Embryonic facial prominence (tissue), 1 donor: ENCODE data around the gene SCYGR1.
"Not testable (repeated sequence)": the region's sequence is repeated elsewhere in the genome, so short reads cannot be mapped to it uniquely, and the experiment has no call there.

Experiments used
- DNase-seq: peaks from one replicate; pipeline ENCODE4 v3.0.0-alpha.2; 2016; ENCODE audit errors: extremely low spot score

The SCYGR1 gene, protein sequence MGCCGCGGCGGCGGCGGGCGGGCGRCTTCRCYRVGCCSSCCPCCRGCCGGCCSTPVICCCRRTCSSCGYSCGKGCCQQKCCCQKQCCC

DNA sequence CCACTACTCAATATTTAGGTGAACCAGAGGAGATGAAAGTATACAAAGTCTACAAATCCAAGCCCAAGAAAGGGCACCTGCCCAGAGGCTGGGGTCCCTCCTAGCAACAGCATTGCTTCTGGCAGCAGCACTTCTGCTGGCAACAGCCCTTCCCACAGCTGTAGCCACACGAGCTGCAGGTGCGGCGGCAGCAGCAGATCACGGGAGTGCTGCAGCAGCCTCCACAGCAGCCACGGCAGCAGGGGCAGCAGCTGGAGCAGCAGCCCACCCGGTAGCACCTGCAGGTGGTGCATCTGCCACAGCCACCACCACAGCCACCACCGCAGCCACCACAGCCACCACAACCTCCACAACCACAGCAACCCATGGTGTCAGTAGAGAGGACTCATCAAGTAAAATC lies at the start of gene SCYGR1:
TSS of gene SCYGR1 (minus strand) at position 367 of the 400 bp plus-strand sequence. CDS start at position 367, 0 bp downstream.
- DNase-seq, result not testable (repeated sequence)

- no peak for DNase-seq
Observed at GRCh38 chr2:227436436-227437174, 48.9 kb upstream of the SCYGR1 start.

DNA sequence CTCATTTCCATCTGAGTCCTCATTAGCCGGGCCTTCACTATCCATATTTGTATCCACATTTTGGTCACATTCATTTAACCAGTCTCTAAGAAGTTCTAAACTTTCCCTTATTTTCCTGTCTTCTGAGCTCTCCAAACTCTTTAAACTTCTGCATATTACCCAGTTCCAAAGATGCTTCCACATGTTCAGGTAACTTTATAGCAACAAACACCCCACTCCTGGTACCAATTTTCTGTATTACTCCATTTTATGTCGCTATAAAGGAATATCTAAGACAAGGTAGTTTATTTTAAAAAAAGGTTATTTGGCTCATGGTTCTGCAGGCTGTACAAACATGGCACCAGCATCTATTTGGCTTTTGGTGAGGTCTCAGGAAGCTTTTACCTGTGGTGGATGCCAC lies 45.4 kb upstream of the SCYGR1 start:
- DNase-seq, result no peak

DNA sequence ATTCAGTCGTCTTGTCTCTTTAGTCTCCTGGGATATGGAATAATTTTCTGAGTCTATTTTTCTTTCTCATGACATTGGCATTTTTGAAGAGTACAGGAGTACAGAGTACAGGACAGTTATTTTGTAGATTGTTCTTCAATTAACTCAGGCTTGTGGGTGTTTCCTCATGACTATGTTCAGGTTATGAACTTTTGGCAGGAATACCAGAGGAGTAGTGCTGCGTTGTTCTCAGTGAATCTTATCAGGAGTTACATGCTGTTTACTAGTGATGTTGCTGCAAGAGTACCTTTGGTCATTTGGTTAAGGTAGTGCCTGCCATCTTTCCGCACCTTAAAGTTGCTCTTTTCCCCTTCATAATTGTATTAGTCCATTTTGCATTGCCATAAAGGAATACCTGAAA lies 42.9 kb upstream of the SCYGR1 start:
- no peak for DNase-seq

DNA sequence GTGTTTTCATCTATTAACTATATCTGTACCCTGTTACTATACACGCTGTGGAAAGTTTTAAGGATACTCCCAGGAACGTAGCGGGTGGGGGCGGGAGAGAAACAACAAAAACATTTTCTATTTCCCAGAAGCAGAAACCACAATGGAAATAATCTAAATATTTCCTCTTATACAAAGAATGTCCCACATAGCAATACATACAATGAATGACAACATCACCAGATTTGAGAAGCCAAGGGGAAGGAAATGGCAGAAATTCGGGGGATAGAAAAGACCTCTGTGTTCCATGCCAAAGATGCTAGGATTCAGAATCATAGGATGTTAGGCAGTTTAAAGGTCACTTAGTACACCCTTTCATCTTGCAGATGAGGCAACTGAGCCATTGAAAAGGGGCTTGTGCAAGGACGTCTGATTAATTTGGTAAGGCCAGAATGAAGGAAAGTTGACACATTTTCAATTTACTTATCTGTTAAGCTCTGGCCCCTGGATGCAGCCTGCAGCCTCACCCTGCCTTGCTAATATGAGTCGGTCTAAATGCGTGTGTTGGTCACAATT lies 41.1 kb upstream of the SCYGR1 start:
- DNase-seq, result no peak

- DNase-seq, result no peak
Observed at GRCh38 chr2:227423656-227424499, 36.1 kb upstream of the SCYGR1 start.

DNA sequence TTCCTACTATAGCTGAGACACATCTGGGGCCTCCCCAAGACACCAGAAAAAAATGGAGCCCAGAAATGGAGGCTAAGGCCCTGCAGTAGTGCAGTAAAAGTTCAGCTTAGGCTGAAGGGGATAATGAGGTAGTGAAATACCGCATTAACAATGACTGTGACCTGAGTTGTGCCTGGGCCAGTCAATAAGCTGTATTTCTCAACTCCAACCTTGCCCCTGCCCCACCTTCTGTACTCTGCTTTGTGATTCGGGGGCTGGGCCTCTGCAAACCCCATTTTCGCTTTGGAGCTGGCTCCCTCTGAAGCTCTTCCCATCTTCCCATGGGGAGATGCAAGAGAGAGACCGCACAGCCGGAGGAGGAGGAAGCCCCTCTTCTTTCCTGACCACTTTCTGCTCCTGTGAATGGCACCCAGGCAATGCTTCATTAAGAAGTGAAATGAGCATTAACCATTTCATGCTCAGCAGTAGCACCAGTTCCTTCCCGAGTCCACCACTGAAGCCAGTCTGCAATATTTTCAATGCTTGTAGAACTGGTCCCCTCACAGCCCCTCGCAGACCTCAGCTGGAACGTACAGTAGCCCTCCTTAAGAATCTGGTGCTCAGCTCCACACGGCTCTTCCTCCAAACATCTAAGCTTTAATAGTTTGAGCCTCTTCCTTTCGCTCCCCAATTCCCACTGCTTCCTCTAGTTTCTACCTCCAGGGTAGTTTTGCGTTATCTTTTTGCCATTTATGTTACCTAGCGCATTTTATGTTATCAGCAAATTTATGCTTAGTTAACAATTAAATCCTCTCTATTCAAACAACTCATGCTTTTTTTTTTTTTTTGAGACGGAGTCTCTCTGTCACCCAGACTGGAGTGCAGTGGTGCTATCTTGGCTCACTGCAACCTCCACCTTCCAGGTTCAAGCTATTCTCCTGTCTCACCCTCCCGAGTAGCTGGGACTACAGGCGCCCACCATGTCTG lies 32.6 kb upstream of the SCYGR1 start:
- DNase-seq, result no peak

DNA sequence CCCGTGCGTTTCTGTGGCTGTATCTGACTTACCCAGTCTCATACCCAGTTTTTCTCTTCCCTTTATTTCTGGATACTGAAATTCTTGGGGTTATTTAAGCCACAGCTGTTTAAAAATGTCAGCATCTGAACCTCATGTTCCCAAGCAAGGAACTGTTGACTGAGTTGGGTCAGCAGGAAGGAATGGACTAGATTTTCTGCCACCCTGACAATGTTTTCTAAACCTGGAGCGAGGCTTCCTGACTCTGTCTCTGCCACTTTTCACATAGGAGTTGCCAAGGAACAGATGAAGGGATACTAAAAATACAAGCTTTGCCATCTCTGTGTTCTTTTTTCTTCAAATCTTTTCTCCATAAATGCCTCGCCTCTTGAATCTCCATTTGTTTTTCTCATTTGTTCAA lies 29.0 kb upstream of the SCYGR1 start:
- DNase-seq, result no peak

- no peak for DNase-seq
Observed at GRCh38 chr2:227415538-227416424, 28.0 kb upstream of the SCYGR1 start.

- no peak for DNase-seq
Observed at GRCh38 chr2:227414846-227415245, 27.1 kb upstream of the SCYGR1 start.

GRCh38 chr2:227413371-227413770 lies 25.6 kb upstream of the SCYGR1 start:
- DNase-seq, result no peak

DNA sequence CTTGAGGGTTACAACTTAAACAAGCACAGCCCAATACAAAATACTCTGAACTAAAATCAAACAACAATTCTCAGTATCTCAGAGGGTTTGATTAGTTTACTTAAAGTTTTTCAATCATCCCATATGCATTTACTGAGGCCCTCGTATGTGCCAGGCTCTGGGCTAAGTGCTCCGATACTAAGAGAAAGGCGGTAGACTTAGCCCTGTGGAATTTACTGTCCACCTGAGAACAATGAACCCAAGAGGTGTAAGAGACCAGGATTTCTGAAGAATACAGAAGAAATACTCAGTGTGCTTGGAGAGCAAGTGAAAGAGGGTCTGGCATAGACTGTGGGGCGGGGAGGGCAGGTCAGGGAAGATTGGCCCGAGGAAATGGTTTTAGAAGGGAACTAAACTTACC lies 25.1 kb upstream of the SCYGR1 start:
- no peak for DNase-seq

- no peak for DNase-seq
Observed at GRCh38 chr2:227411990-227412350, 24.2 kb upstream of the SCYGR1 start.

DNA sequence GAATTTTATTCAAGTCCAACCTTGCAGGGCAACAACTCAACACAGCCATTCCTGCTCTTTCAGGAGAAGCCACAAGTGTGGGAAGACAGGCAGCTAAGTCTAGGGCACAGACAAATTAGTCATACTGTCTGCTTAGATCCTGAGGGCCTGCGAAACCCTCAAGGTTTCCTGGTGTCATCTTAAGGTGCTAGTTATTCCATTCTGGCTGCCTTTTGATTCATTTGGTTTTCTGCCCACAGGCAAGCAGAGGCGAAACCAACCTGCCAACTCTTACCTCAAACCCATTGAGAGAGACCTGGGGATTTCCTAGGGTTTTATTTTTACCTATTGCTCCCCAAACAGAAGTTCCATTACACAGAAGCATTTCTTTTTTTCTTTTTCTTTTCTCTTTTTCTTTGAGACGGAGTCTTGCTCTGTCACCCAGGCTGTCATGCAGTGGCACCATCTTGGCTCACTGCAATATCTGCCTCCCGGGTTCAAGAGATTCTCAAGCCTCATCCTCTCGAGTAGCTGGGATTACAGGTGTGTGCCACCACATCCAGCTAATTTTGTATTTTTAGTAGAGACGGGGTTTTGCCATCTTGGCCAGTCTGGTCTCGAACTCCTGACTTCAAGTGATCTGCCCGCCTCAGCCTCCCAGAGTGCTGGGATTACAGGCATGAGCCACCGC lies 23.7 kb upstream of the SCYGR1 start:
- DNase-seq, result no peak

DNA sequence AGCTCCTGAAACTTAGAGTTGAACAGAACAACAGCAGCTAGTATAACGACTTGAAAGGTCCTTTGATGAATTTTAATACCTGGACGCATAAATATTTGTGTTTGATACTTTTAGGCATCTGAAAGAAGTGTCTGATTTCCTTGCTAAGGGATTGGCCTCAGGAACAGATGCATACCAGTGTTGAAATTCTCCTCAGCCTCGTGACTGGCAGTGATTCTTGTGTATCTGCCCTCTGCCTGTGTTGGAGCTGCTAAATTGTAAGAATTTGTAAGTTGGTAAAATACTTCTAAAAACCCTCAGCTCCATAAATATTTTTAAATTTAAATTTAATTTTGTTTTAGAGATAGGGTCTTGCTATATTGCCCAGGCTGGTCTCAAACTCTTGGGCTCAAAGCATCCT lies 22.4 kb upstream of the SCYGR1 start:
- DNase-seq, result no peak

GRCh38 chr2:227407591-227408151 lies 19.9 kb upstream of the SCYGR1 start:
- DNase-seq, result no peak

GRCh38 chr2:227406177-227407031 lies 18.7 kb upstream of the SCYGR1 start:
- DNase-seq, result peak; percentile 92

DNA sequence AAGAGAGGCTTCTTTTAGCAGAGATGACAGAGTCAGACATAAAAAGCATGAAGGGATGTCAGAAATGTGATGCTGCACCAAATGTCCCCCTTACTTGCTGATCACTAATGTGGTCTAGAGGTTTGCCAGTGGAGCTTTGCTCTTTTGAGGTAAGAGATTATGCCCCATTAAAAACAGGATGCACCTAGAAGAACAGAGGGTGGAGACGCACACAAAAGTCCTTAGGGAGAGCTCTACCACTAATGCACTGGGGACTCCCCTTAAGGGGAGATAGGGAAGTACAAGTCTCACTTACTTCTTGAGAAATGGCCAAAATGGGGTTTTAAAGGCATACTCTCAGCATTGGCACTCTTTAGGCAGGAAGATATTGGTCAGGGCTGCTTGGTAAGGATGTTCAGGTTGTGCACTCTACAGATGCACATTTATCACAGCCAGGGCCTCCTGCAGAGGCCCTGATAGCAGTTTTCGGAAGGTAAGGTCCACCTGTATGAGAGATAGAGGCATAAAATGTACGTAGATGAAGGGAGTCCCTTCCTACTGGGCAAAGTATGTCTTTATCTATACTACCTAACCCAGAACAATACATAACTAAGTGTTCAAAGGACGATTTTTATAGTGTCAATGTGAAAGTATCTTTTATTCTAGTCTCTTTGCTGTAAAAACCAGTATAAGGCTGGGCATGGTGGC lies 17.0 kb upstream of the SCYGR1 start:
- DNase-seq, result no peak
